Breast epithelium (tissue), 4 donors: ENCODE data around the gene F11. TPM values are rescaled to one million over a fixed set of nuclear protein-coding genes. Genes with fewer than 3 reads are reported as not detected.
"Not testable (repeated sequence)": the region's sequence is repeated elsewhere in the genome, so short reads cannot be mapped to it uniquely, and the experiment has no call there.

ENCODE experiments used
- DNase-seq, 2 donors: peaks; one replicate each; pipeline ENCODE4 v3.0.0-alpha.2; 2019; ENCODE audit warnings: low spot score in 2 of 2
- H3K27ac ChIP-seq, 2 donors: fragments of 200-600 bp; sonication (generic) in 1 of 2; one replicate each; pipeline ENCODE4 v1.5.1; 2016 to 2019; ENCODE audit warnings: mild to moderate bottlenecking in 1 of 2
- H3K27me3 ChIP-seq, 2 donors: fragments of 200-600 bp; sonication (generic) in 1 of 2; one replicate each; pipeline versions ENCODE4 v1.5.1 to v1.6.0; 2017 to 2019; ENCODE audit warnings: control low read depth in 1 of 2, mild to moderate bottlenecking in 1 of 2
- H3K36me3 ChIP-seq: fragments of 200-600 bp; one replicate; pipeline ENCODE4 v1.5.1; 2019
- H3K4me1 ChIP-seq, 2 donors: fragments of 200-600 bp; sonication (generic); one replicate each; pipeline ENCODE4 v1.5.1; 2016 to 2019; ENCODE audit warnings: control low read depth in 1 of 2
- H3K4me3 ChIP-seq, 3 donors: fragments of 200-600 bp; sonication (generic); 1 replicate in 2 of 3; 2 replicates in 1 of 3; pipeline ENCODE4 v1.5.1; 2016 to 2019; ENCODE audit warnings: mild to moderate bottlenecking in 3 of 3, moderate library complexity in 2 of 3
- H3K9me3 ChIP-seq, 2 donors: fragments of 200-600 bp; sonication (generic) in 1 of 2; one replicate each; pipeline ENCODE4 v1.5.1; 2016 to 2019; ENCODE audit warnings: control low read depth in 1 of 2
- CTCF ChIP-seq, 3 donors: fragments of 450-650 bp; IDR thresholded peaks; one replicate each; pipeline ENCODE4 v1.5.1; 2016 to 2017; ENCODE audit warnings: antibody characterized with exemption in 3 of 3, mild to moderate bottlenecking in 3 of 3, moderate library complexity in 3 of 3
- POLR2A ChIP-seq: fragments of 450-650 bp; IDR thresholded peaks from one replicate; pipeline ENCODE4 v1.6.1; 2016; ENCODE audit warnings: antibody characterized with exemption, mild to moderate bottlenecking, moderate library complexity
- POLR2AphosphoS5 ChIP-seq, 3 donors: sonication (generic); formaldehyde crosslinking; IDR thresholded peaks; one replicate each; pipeline ENCODE4 v1.6.1; 2017; ENCODE audit warnings: antibody characterized with exemption in 3 of 3
- intact Hi-C: fragments of 100-400 bp; cut with DNase I; formaldehyde crosslinking; loops from one replicate; pipeline ENCODE4 v1.15.1; 2023; ENCODE audit warnings: low total_unique reads
- total RNA-seq, 3 donors: library from RNA; depleted of rRNA; stranded (reverse); fragments of >200 nt; gene quantifications; one replicate each; pipeline ENCODE4 v1.1.0, GENCODE V29; 2016

F11 gene
- total RNA-seq, 3 donors from 2014 or later = not detected

- H3K4me1 ChIP-seq = no peaks in the 10 kb centered on the region
- intact Hi-C loops = no loop called here
- no peak overlapping the region for H3K27ac ChIP-seq
- H3K36me3 ChIP-seq = no peaks in the 10 kb centered on the region
- DNase-seq = no peak
- no peaks in the 10 kb centered on the region for H3K27me3 ChIP-seq
- no peaks in the 10 kb centered on the region for H3K9me3 ChIP-seq
- TF ChIP-seq CTCF (IDR thresholded peaks at IDR 0.05) (no peak), POLR2AphosphoS5 (IDR thresholded peaks at IDR 0.05) (no peak), POLR2A (no peak)
- no peak overlapping the region for H3K4me3 ChIP-seq
Observed at GRCh38 chr4:186236126-186236525, 29.9 kb upstream of the F11 start.

GRCh38 chr4:186240452-186240847, 25.5 kb upstream of the F11 start:
- Histone ChIP-seq H3K27me3 (no peaks in the 10 kb centered on the region), H3K36me3 (no peaks in the 10 kb centered on the region), H3K27ac (no peak overlapping the region), H3K4me3 (no peak overlapping the region), H3K4me1 (no peaks in the 10 kb centered on the region), H3K9me3 (no peaks in the 10 kb centered on the region)
- no peak for TF ChIP-seq POLR2A
- no peak for TF ChIP-seq CTCF (IDR thresholded peaks at IDR 0.05)
- intact Hi-C loops = no loop called here
- DNase-seq = no peak

DNA sequence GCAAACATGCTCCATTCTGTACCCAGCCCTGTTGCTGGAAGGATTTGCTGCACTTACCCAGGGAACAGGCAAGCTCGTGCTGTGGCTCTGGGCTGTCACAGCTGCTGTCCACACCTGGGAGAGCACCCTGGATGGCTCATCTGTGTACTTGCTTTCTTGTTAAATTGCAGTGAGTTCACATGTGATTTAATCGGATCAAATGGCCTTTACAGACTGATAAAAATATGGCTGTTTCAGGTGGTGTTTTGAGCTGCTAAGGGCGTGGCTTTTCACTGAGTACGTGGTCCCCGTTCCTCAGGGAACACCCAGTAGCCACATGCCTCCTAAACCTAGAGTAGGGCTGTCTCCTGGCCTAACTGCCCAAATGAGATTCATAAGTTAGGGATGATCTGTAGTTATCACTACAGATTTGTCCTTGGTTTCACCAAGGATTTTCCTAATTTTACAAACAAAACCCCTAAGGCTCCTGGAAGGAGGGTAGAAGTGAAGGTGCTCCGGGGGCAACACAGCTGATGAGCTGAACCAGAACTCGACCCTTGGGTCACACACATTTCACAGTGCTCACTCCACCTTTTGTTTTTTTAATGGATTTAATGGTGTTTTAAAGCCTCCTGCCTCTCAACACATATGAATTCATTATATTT, 25.0 kb upstream of the F11 start:
- Histone ChIP-seq H3K4me3 (no peak overlapping the region), H3K27me3 (no peaks in the 10 kb centered on the region), H3K27ac (no peak overlapping the region), H3K9me3 (no peaks in the 10 kb centered on the region), H3K4me1 (no peaks in the 10 kb centered on the region), H3K36me3 (no peaks in the 10 kb centered on the region)
- TF ChIP-seq POLR2AphosphoS5 (IDR thresholded peaks at IDR 0.05) = no peak
- no peak for TF ChIP-seq CTCF (IDR thresholded peaks at IDR 0.05)
- no peak for TF ChIP-seq POLR2A
- intact Hi-C loops = no loop called here
- DNase-seq = no peak

- no peak for DNase-seq
- H3K27ac ChIP-seq = no peak overlapping the region
Observed at GRCh38 chr4:186241616-186242015, 24.4 kb upstream of the F11 start.

DNA sequence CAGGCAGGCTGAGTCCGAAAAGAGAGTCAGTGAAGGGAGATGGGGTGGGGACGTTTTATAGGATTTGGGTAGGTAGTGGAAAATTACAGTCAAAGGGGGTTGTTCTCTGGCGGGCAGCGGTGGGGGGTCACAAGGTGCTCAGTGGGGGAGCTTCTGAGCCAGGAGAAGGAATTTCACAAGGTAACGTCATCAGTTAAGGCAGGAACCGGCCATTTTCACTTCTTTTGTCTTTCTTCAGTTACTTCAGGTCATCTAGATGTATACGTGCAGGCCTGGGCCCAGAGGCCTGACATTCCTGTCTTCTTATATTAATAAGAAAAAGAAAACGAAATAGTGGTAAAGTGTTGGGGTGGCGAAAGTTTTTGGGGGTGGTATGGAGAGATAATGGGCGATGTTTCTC, 24.0 kb upstream of the F11 start:
- H3K4me3 ChIP-seq, H3K36me3 ChIP-seq, H3K9me3 ChIP-seq, DNase-seq, intact Hi-C loops, H3K27me3 ChIP-seq, H3K27ac ChIP-seq, H3K4me1 ChIP-seq: not testable (repeated sequence)

More at GRCh38 chr4:186241616-186242015, 24.4 kb upstream of the F11 start:
- H3K9me3 ChIP-seq = no peaks in the 10 kb centered on the region
- H3K4me3 ChIP-seq = no peak overlapping the region
- no peaks in the 10 kb centered on the region for H3K4me1 ChIP-seq
- no peaks in the 10 kb centered on the region for H3K36me3 ChIP-seq
- TF ChIP-seq POLR2A (no peak), POLR2AphosphoS5 (IDR thresholded peaks at IDR 0.05) (no peak), CTCF (IDR thresholded peaks at IDR 0.05) (no peak)
- intact Hi-C loops = no loop called here
- H3K27me3 ChIP-seq = no peaks in the 10 kb centered on the region

GRCh38 chr4:186243331-186243730, 22.7 kb upstream of the F11 start:
- H3K4me3 ChIP-seq = no peak overlapping the region
- TF ChIP-seq CTCF (IDR thresholded peaks at IDR 0.05) = no peak
- TF ChIP-seq POLR2A = no peak
- no peak for TF ChIP-seq POLR2AphosphoS5 (IDR thresholded peaks at IDR 0.05)
- intact Hi-C loops = no loop called here
- no peaks in the 10 kb centered on the region for H3K27me3 ChIP-seq
- H3K9me3 ChIP-seq = no peaks in the 10 kb centered on the region
- H3K36me3 ChIP-seq = no peaks in the 10 kb centered on the region
- no peaks in the 10 kb centered on the region for H3K4me1 ChIP-seq
- DNase-seq = no peak
- no peak overlapping the region for H3K27ac ChIP-seq
